Left renal cortex interstitium (tissue), 4 donors: Measurements from ENCODE around the gene CCDC81. TPM values are rescaled to one million over a fixed set of nuclear protein-coding genes. Genes with fewer than 3 reads are reported as not detected.
"Not testable (repeated sequence)": the region's sequence is repeated elsewhere in the genome, so short reads cannot be mapped to it uniquely, and the experiment has no call there.

ENCODE experiments used
- DNase-seq, 4 donors: peaks; one replicate each; pipeline ENCODE4 v3.0.0-alpha.2; 2013; ENCODE audit warnings: low read depth in 4 of 4, low spot score in 2 of 4, missing footprints in 1 of 4
- polyA plus RNA-seq, 4 donors: library from polyadenylated mRNA; unstranded; fragments of 120-200 nt; gene quantifications; one replicate each; pipeline ENCODE4 v1.2.1, GENCODE V29; 2013; ENCODE audit not compliant: insufficient read length in 4 of 4

The CCDC81 gene
- 1 to 10 TPM in 2 of 4 donors, under 1 TPM in 2; 0.66 to 2.1 (median 1.0) TPM for polyA plus RNA-seq

DNA sequence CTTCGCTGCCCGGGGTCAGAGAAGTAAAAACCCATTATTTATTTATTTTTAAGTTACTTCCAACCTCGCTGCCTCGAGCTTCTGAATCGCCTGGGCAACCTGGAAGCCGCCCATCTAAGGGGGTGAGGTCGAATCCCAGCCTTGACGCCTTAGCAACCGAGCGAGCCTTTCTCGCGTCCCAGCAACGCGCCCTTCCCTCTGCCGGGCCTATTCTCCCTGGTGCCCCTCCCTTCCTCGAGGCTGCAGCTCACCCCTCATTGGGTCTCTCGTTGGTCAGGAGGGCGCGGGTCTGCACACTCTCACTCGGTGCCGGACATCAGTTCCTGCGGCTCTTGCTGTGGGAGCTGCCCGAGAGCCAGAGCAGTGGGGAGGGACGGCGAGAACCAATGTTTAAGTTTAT is at the start of gene CCDC81:
CCDC81 (plus strand) TSS at position 302 of the 400 bp plus-strand sequence. CDS start 277 bp downstream, outside the sequence.
- DNase-seq: peak in 1 of 4 donors; percentile 27

DNA sequence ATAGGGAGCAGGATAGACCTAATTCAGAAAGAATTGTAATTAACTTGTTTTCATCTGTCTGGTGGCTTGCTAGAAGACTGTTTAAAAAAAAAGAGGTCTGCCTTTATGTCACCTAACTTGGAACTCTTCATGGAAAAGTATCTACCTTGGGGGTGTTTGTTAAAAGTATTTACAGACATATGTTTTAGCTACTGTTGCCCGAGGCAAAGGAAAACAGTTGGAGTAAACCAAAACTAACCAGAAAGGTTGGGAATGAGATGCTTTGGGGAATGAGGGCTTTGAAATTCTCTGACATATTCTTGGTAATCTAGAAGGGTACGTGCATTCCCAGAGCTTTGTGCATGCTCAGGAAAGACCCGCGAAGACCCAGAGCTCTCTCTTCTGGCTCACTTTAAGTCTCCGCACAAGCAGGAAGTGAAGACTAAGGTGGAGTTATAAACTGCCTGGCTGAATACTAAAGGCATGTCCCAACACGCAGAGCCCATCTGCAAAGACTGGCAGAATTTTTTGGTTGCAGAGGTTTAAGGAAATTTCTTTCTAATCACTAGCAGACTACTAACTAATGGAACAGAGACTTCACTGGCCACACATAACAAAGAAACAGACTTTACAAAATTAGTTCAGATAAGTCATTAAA is 39.4 kb upstream of the CCDC81 start:
- no peak for DNase-seq

DNA sequence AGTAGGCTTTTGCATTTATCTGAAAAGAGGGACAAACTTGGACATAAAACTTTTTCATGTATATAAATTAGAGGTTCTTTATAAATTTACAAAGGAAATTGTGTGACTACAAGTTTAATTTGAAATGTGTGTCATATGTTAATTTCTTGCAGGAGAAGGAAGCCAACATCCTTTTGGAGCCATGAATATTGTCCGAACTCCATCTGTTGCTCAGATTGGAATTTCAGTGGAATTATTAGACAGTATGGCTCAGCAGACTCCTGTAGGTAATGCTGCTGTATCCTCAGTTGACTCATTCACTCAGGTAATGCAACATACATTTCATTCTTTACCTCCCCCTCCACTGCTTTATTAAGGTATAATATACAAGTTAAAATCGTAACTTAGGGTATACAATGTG is 37.5 kb upstream of the CCDC81 start:
- no peak for DNase-seq

DNA sequence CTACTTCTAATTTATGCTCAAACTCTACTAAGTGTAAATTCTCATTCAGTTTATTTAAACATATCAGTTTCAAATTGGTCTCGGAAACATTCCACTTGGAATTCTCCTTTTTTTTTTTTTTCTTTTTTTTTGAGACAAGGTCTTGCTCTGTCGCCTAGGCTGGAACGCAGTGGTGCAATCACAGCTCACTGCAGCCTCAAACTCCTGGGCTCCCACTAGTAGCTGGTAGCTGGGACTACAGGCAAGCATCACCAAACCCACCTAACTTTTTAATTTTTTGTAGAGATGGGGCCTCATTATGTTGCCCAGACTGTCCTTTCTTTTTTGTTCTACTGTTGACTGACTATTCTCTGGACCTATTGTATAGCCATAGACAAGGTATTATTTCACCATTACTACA is 33.3 kb upstream of the CCDC81 start:
- DNase-seq: no peak

DNA sequence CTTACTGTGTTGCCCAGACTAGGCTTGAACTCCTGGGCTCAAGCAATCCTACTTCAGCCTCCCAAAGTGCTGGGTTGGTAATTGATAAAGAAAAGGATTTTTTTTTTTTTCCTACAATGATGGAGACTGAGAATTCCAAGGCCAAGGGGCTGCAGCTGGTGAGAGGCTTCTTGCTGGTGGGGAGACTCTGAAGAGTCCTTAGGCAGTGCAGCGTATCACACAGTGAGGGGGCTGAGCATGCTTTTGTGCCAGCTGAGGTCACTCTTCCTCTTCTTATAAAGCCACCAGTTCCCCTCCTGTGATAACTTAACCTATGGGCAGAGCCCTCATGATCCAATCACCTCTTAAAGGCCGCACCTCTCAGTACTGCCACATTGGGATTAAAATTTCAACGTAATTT is 28.2 kb upstream of the CCDC81 start:
- no peak for DNase-seq

DNA sequence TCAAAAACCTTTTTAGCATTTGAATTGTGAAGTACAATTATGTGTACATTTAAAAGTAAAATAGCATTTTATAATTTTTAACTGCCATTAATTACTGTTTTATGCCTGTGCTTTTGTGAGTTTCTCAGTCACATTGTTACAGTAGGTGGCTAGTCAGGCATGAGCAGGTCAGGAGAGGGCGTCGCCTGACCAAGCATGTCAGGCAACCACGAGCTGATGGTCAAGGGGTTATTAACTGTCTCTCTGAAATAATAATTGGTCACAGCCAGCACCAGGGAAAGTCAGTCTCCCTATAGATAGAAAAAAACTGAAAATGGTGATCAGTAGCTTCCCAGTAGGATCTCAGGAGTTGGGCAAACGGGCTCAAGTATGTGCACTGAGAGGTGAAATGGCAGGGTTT is 19.4 kb upstream of the CCDC81 start:
- no peak for DNase-seq

DNA sequence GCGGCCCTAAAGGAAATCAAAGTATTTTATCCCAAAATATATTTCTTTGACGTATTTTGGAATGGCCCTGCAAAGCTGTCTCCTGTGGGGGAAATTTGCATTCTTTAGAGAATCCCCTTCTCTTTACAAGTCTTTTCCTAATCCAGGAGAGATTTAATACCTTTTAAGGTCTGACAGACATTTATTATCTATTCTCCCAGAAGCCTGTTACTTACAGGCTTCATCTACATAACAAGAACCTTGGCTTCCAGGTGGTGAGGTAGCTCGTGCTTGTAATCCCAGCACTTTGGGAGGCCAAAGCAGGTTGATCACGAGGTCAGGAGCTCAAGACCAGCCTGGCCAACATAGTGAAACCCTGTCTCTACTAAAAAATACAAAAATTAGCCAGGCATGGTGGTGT is 17.3 kb upstream of the CCDC81 start:
- not testable (repeated sequence) for DNase-seq

DNA sequence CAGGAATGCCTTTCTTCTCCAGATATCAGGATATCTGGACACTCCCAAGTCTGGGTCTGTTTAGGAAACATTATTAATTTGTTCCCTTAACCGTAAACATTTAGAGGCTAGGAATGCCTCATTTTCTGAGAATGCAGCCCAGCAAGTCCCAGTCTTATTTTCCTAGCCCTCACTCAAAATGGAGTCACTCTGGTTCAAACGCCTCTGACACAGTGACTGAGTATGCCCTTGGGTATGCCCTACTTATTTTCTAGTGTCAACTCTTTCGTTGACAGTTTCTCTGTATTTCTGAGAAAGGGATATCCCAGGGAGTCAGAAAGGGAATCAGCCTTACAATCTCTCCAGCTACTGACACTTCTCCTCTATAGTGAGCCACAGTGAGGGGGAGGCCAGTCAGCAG is 16.0 kb upstream of the CCDC81 start:
- DNase-seq: no peak

DNA sequence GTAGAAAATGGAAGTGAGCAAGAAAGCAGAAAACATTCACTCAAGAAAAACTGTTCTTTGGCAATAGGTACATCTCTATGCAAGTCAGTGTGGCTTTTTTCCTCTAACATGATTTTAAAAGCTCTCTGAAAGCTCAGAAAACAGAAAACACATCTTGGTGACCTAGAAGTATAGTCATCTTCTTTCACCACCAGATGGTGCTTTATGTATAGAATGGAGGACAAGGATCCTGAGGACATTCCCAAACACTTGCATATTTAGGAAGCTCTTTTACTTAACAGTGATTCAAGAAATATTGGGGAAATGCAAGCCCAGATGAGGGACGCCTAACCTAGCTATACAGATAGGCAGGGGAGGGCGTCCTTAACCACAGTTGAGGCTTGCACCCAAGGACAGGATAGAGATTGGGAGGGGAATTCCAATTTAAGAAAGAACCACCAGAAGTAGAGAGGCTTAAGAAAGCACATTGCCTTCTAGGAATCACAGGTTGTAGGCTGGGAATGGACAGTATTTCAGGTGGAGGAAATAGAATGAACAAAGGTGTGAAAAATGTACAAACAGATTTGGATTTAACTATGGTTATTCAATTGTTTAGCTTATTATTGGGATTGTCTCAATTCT is 13.8 kb upstream of the CCDC81 start:
- no peak for DNase-seq

DNA sequence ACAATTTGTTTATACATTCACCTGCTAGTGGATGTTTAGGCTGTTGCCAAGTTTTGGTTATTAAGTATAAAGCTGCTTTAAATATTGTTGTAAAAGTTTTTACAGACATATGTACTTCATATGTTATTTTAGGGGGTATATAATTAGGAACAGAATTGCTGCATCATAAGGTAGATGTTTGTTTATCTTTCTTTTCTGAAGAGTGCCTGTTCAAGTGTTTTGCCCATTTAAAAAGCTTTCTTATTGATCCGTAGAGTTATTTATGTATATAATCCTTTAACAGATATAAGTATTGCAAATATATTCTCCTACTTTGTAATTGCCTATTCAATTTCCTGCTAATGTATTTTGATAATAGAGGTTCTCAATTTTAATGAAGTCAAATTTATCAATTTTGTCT is 11.3 kb upstream of the CCDC81 start:
- DNase-seq: no peak

DNA sequence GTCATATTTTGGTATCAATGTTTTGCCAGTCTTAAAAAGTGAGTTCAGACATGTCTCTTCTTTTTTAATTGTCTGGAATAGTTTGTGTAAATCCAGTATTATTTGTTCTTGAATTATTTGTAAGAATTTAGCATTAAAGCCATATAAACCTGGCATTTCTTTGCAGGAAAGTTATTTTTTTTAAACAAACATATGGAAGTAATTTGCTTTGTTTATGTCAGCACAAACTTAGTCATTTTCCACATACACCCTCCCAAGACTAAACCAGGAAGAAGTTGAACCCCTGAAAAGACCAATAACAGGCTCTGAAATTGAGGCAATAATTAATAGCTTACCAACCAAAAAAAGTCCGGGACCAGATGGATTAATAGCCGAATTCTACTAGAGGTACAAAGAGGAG is 9.1 kb upstream of the CCDC81 start:
- DNase-seq: no peak

DNA sequence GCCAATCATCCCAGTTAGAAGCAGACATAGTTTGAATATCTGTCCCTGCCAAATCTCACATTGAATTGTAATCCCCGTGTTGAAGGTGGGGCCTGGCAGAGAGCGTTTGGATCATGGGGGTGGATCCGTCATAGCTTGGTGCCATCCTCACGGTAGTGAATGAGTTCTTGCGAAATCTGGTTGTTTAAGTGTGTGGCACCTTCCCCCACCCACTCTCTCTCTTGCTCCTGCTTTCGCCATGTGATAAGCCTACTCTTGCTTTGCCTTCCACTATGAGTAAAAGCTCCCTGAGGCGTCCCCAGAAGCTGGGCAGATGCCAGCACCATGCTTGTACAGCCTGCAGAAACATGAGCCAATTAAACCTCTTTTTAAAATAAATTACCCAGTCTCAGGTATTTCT is 5.0 kb upstream of the CCDC81 start:
- DNase-seq: no peak

DNA sequence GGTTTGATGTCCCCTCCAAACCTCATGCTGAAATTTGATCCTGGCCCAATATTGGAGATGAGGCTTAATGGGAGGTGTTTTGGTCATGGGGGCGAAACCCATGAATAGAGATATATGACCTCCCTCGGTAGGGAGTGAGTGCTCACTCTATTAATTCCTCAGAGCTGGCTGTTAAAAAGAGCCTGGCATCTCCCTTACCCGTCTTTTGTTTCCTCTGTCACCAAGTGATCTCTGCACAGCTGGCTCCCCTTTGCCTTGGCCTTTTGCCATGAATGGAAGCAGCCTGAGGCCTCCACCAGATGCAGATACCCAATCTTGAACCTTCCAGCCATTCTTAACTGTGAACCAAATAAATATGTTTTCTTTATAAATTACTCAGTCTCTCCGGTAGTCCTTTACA is 4.5 kb upstream of the CCDC81 start:
- no peak for DNase-seq

DNA sequence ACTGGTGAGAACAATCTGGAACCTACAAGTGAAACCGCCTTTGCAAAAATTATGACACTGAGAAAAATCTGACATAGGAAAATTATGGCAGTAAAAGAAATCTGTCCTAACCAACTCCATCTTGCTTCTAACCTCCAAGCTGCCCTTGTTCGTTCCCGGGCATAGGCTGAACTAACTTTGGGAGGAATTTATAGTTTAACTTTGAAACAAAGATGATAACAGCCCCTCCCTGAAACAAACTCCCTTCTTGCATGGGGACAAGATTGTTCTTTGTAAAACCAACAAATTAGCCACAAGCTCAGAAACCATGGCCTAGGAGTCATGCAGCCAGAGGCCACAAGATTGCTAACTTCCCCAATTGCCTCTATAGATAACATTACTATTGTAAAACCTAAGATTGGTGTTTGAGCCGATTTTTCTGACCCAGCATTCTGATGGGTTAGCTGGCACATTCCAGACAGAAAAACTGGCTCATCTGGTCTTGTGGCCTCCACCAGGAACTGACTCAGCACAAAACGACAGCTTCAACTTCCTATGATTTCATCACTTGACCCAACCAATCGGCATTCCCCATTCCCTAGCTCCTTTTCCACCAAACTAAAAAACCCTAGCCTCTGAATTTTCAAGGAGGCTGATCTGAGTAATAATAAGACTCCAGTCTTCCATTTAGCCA is 3.6 kb upstream of the CCDC81 start:
- DNase-seq: no peak

DNA sequence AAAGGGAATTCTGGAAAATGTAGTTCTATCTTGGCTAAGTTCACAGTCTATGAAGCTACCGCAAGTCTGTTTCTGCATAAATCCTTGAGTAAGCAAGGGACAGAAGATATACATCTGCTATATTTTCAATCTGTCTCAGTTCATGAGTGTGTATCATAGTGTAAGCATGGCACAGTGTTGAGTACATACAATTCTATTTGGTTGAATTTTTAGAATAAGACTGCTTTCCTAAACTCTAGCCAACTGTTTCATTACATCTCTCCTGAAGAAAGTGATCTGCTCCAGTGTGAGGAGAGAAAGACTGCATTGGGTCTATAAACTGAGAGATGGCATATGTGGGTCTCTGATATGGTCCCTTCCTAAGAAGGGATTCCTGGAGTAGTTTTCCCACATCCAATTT is 2.6 kb upstream of the CCDC81 start:
- DNase-seq: no peak

DNA sequence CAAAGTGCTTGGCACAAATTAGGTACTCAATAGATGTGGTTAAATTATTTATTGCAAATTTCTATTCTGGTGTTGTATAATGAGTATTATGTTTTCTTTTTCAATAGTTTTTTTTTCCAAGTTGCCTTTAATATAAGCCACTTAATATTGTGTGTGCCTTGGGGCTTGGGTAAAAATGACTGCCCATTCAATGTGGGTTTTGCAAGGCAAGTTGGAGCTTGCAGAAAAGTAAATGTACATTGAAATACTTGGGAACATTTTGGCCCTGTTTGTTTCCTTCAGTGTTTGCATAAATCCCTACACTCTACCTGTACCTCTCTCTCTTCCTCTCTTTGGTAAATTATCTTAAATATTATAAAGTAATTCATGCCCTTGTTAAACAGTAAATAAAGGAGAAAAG is 2.1 kb upstream of the CCDC81 start:
- DNase-seq: no peak

DNA sequence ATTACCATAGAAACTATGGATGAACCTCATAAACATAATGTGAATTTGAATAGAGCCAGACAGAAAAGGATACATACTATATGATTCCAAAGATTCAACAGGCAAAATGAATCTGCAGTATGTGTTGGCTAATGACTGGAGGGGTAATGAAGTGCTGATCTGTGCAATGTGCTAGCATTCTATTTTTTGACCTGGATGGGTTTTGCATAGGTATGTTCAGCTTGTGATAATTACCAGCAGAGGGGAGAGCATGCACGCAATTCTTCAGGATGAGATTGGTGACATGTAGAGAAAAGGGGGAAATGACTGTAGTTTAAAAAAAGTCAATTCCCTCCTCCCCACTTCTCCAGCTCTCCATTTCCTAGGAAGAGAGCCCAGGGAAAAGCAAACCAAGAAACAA is 618 bp upstream of the CCDC81 start:
- DNase-seq: no peak

DNA sequence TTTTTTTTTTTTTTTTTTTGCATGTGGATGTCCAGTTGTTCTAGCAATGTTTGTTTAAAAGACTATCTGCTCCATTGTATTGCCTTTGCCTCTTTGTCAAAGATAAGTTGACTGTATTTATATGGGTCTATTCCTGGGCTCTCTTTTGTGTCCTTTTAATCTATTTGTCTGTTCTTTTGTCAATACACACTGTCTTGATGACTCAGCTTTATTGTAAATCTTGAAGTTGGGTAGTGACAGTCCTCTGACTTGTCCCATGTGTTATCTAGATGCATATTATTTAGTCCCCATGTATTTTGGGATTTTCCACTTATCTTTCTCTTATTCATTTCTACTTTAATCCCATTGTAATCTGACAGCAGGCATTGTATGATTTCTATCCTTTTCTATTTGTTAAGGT is 3.3 kb downstream of the CCDC81 start:
- no peak for DNase-seq

DNA sequence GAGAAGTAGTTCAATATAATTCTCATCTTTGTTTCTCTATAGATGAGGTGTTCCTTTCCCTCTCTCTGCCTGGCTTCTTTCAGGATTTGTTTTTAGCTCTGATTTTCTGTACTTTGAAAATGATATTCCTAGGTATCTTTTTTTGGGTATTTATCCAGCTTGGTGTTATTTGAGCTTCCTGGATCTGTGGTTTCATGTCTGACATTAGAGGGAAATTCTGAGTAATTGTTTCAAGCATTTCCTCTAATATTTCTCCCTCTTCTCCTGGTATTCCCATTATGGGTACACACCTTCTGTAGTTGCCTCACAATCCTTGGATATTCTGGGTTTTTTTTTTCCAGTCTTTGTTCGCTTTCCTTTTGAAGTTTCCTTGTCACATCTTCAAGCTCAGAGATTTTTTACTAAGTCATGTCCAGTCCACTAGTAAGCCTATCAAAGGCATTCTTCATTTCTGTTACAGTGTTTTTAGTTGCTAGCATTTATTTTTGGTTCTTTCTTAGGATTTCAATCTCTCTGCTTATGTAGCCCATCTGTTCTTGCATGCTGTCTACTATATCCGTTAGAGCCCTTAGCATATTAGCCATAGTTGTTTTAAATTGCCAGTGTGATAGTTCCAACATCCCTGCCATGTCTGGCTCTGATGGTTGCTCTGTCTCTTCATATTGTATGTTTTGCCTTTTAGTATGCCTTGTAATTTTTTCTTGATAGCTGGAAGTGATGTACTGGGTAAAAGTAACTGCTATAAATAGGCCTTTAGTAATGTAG is 5.8 kb downstream of the CCDC81 start:
- no peak for DNase-seq

DNA sequence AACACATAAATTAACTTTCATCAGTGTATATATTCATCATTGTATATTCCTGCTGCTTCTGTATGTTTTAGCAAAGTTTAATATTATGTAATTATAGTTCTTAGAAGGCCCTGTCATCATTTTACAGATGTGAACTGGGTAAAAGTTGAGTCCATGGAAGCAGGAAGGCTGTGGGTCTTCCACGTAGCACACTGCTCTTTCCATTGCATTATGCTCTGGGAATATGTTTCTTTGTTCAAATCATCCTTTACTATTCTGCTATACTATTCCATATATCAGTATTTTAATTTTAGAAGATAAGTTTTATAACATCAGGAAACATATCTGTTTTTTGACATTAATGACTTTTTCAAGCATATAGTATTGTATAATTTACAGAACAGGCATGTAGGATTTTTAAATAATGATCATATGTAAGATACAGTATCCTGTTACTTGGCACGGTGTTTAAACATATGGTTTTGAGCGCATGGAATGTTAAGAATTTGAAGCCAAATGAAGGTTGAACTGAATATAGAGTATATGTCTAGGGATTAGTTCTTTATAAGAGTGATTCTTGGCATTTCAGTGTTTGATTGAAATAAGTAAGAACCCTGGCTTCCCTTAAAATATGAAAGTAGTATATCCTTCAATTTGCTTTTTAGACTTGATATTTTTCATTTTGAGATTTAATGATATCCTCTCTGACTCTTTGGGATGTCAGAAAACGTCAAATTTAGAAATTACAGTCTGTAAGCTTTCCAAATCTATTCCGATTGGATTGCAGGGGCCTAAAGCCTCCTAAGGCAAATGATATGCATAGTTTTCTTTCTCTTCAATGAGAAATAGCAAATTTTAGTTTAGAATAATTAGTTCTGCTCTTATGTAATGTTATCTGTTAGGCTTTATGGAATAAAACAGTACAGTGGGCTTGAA is 8.6 kb downstream of the CCDC81 start:
- DNase-seq: no peak
